Transverse colon (tissue), 3 donors: ENCODE measurements around the gene IFT74.

Source experiments
- CTCF ChIP-seq, 5 experiments: fragments of 200-600 bp in 3 of 5; fragments of 450-650 bp in 2 of 5; sonication (generic) in 3 of 5; IDR thresholded peaks; 1 replicate in 2 of 5; 2 replicates in 3 of 5; pipeline ENCODE4 v1.5.1; 2016 to 2017; ENCODE audit warnings: antibody characterized with exemption in 5 of 5, inconsistent platforms in 3 of 5, mild to moderate bottlenecking in 2 of 5, moderate library complexity in 1 of 5
- EP300 ChIP-seq: sonication (generic); formaldehyde crosslinking; IDR thresholded peaks from one replicate; pipeline ENCODE4 v1.6.1; 2017; ENCODE audit warnings: antibody characterized with exemption, low read depth
- POLR2A ChIP-seq: fragments of 450-650 bp; IDR thresholded peaks from one replicate; pipeline ENCODE4 v1.6.1; 2016; ENCODE audit warnings: antibody characterized with exemption, mild to moderate bottlenecking, moderate library complexity

- TF ChIP-seq CTCF (IDR thresholded peaks at IDR 0.05) (no peak), POLR2A (no peak), EP300 (no peak)
Measured at GRCh38 chr9:26945591-26945990, 10.6 kb upstream of the IFT74 start.
